ENCODE measurements around the gene RNF215.
A peak's percentile ranks its signal among the peaks of the same experiment; 100 is the strongest.

The RNF215 gene

GRCh38 chr22:30386960-30387827 is at the start of gene RNF215:
Gene RNF215 (minus strand): TSS chr22:30387411. CDS start chr22:30387313, 98 bp downstream.
- DNase-seq, result peak; percentile 74 to 76

- DNase-seq, result no peak
Observed at GRCh38 chr22:30436196-30436595, 49.0 kb upstream of the RNF215 start.

DNA sequence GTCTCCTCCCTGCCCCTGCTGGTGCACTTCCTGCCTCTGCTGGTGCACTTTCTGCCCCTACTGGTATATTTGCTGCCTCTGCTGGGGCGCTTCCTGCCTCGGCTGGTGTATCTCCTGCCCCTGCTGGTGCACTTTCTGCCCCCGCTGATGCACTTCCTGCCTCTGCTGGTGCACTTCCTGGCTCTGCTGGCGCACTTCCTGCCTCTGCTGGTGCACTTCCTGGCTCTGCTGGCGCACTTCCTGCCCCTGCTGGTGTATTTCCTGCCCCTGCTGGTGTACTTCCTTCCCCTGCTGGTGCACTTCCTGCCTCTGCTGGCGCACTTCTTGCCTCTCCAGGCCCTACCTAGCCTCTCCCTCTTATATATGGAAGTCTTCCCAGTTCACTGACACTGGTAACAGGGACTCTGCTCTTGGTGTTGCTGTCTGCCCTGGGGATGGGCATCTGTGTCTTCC is 48.5 kb upstream of the RNF215 start:
- no peak for DNase-seq

GRCh38 chr22:30434843-30435242 is 47.6 kb upstream of the RNF215 start:
- DNase-seq, result no peak

DNA sequence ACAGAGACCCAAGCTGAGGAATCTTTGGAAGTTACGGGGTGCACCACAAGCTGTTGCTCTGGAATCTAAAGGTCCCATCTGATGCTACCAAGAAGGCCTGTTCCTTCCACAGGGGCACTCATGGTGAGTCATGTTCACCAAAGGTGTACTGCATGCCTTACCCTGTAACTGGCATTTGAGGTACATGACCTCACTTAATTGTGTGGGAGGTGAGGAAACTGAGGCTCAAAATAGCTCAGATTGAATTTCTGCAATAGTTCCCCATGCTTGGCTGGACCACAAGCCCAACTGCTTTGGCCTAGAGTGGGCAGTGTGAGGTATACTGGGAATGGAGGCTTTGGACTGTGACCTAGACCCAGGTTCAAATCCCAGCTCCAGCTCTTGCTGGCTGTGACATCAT is 46.6 kb upstream of the RNF215 start:
- DNase-seq, result no peak

DNA sequence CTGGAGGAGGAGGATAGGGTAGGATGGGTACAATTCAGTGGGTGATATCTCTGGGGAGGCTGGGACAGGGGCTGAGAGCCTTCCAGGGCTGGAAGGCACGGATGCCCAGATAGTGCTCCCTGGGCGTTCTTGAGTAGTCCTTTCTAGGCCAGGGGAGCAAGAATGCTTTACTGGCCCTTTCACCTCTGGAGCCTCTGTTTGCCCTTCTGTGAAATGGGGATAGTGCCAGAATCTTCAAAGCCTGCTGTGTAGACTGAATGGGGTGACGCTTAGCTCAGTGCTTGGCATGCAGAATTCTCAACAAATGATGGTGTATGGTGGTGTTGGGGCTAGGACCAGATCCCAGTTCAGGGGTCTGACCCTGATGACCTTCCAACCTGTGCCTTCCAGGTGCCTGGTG is 46.0 kb upstream of the RNF215 start:
- DNase-seq, result no peak

DNA sequence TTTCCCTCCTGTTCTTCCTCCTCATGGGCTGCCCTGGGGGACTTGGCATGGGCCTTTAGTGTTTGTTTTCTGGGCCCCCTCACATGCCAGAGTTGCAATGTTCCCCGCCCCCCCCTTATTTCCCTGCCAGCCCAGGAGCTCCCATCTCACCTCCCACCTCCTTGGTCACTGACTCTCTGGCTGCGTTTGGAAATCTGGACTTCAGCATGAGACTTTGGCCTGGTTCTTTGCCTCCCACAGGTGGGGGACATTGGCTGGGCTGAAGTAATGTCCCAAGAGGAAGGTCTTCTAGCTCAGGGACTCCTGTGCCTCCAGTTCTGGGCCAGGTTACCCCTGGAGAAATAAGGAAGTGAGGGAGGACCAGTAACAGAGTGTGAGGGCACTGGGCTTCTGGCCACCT is 45.3 kb upstream of the RNF215 start:
- no peak for DNase-seq

DNA sequence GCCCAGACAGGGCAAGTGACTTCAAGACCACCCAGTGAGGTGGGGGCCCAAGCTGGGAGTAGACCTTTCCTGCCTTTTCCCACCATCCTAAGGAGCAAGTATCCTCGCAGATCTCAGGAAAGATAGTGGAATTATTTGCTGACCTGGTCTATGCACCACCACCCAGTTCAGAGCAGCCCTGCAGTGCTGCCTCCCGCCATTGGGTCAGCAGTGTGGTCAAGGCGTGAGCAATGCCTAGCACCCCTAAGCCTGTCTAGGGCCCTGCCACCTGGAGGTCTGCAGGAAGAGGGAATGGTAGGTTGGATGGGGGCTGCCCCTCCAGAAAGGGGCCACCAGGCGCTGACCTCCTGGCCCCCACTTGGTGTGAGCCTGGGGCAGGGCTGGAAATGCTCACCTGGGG is 44.9 kb upstream of the RNF215 start:
- no peak for DNase-seq

DNA sequence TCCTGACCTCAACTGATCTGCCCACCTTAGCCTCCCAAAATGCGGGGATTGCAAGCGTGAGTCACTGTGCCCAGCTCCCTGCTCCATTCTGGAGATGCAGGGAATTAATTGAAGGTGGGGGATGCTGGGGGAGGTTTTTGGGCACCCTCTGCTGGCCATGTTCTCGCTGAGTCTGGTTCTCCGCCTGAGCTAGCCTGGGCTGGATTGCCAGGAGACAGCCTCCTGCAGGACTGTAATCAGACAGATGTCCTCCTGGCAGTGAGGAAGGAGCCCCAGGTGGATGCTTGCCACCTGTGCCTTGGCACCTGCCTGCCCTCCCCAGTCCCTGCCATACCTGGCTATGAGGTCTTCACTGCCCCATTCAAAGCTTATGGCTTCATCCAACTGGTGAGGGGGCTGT is 43.7 kb upstream of the RNF215 start:
- no peak for DNase-seq

- no peak for DNase-seq
Observed at GRCh38 chr22:30429887-30430286, 42.7 kb upstream of the RNF215 start.

DNA sequence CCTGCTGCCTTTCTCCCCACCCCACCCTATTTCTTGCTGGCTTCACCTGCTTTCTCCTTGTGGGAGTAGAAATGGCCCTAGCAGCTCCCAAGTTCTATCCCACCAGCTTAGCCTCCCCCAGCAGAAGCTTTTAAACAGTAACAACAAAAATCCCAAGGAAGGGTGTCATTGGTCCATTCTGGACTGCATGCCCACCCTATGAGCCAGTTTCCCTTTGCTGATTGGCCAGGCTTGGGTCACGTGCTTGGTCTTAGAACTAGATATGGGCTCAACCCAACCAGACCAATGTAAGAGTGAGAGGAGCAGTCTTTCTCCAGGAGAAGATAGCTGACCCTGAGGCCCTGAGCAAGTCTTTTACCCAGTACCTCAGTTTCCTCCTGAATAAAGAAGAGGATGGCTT is 40.7 kb upstream of the RNF215 start:
- no peak for DNase-seq

DNA sequence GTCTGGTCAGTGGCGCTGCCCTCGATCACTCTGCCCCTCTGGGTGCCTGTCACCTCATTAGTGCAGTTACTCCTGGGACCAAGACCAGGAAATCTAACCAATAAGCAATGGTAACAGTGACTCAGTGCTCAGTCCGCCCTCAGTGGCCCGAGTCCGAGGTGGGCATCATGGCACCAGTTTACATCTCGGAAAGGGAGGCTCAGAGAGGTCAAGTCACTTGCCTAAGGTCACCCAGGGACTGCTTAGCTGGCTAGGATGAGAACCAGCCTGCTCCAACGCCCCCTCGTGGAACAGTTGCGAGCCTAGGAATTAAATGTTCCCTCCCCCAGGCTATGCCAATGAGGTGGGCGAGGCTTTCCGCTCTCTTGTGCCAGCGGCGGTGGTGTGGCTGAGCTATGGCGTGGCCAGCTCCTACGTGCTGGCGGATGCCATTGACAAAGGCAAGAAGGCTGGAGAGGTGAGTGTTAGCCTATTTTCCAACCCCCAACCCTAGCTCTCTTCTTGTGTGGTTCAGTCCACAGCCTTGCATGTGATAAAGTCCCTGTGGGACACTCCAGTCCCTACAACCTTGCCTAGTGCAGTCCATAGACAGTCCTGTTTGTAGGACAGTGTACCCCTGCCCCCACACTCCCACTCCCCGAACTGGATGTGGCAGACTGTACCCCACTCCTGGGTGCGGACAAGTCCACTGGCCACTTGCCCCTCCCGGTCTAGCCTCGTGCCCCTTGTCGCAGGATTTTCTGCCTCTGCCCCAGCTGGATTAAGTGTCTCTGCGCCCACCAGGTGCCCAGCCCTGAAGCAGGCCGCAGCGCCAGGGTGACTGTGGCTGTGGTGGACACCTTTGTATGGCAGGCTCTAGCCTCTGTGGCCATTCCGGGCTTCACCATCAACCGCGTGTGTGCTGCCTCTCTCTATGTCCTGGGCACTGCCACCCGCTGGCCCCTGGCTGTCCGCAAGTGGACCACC is 39.5 kb upstream of the RNF215 start:
- DNase-seq, result peak in 1 of 2 donors; percentile 26

DNA sequence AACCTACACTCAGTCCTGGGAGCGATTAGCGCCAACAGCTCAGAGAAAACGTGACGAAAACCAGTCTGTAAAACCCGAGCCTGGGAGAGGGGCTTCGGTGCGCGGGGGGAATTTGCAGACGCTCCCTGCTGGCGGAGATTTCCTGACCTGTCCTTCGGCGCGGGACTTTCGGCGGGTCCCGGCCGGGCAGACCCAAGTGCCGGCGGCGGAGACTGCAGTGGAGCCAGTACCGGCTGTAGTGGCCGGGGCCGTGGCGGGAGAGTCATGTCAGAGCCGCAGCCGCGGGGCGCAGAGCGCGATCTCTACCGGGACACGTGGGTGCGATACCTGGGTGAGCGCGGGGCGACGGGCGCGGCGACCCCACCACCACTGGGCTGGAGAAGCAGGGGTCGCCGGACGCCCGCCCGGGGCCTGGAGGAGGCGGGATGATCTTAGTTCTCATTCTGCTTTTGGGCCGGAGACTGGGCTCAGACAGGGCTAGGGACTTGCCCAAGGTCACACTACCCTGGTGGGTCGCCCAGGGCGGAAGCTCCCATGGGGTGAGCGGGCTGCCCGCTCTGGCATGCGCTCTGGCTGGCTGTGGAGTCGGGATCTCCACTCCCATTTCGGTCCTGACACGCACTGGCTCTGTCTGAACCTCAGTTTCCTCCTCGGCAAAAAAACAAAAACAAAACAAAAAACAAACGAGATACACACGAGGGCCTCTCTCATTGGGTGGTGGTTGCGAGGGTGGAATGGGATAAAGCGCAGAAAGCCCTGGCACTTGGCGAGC is 38.6 kb upstream of the RNF215 start, which contains the start of gene MTFP1:
MTFP1 (plus strand) TSS at position 153 of the 772 bp plus-strand sequence; CDS start at position 265, 112 bp downstream.
- no peak for DNase-seq

DNA sequence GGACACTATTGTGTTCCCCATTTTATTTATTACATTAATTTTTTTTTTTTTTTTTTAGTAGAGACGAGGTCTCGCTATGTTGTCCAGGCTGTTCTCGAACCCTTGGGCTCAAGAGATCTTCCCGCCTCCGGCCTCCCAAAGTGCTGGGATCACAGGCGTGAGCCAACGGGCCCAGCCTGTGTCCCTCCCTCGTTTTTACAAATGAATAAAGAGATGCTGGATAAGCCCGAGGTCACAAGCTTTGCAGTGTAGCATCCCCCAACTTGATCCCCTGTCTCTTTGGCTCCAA is 38.1 kb upstream of the RNF215 start:
- DNase-seq, result no peak

GRCh38 chr22:30424534-30425326 is 37.5 kb upstream of the RNF215 start:
- no peak for DNase-seq

GRCh38 chr22:30423959-30424533 is 36.8 kb upstream of the RNF215 start:
- peak; percentile 99 for DNase-seq

- DNase-seq, result peak in 1 of 2 donors; percentile 68
Observed at GRCh38 chr22:30423301-30423958, 36.2 kb upstream of the RNF215 start.

- DNase-seq, result peak in 1 of 2 donors; percentile 64
Observed at GRCh38 chr22:30422481-30423300, 35.5 kb upstream of the RNF215 start.

GRCh38 chr22:30421695-30422480 is 34.7 kb upstream of the RNF215 start:
- no peak for DNase-seq
